ENCODE measurements around the gene BZW2.

DNA sequence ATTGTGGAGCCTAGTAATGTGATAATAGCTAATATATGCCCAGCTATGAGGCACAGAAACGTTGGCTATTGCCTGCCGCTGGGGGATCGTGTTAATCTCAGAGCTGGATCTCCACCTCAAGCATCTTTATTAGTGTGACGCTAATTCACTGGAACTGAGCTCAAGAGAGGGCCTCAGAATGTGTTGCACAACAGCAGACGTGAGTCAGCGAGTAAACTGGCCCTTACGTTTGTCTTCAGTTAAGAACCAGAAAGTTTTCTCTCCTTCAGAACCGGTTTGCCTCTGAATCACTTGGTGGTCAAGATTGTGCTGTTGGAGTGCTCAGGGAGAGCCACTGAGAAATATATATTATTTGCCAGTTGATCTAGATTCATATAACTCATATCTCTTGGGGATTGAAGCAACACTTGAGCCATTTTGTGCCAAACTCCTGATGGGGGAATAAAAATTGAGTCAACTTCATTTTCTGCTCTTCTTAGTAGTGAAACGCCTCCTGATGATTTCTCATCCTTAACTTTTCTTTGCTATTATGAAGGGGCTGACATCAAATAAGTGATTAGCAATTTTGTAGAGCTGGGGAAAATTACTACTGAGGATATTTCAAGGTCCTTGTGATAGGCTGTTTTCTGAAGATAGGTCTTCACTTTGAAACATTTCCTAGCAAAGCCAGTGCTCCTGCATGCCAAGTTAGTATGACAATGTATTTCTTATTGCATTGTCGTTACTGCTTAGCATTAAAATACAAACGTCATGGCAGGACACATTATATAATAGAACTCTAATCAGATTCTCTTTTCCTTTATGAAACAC is 22.3 kb downstream of the BZW2 start:
- no peak for TF ChIP-seq EZH2 (IDR thresholded peaks at IDR 0.05; ENCODE audit: borderline replicate concordance)
- TF ChIP-seq, protein P1, sequence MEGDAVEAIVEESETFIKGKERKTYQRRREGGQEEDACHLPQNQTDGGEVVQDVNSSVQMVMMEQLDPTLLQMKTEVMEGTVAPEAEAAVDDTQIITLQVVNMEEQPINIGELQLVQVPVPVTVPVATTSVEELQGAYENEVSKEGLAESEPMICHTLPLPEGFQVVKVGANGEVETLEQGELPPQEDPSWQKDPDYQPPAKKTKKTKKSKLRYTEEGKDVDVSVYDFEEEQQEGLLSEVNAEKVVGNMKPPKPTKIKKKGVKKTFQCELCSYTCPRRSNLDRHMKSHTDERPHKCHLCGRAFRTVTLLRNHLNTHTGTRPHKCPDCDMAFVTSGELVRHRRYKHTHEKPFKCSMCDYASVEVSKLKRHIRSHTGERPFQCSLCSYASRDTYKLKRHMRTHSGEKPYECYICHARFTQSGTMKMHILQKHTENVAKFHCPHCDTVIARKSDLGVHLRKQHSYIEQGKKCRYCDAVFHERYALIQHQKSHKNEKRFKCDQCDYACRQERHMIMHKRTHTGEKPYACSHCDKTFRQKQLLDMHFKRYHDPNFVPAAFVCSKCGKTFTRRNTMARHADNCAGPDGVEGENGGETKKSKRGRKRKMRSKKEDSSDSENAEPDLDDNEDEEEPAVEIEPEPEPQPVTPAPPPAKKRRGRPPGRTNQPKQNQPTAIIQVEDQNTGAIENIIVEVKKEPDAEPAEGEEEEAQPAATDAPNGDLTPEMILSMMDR (IDR thresholded peaks at IDR 0.05; ENCODE audit: poor library complexity), result no peak
- TF ChIP-seq EZH2phosphoT487 (IDR thresholded peaks at IDR 0.05; ENCODE audit: low read depth, severe bottlenecking, unreplicated experiment), result no peak

All from hepatocyte (in vitro differentiated cells).